ENCODE data around the gene ROR1.

Gene ROR1

DNA sequence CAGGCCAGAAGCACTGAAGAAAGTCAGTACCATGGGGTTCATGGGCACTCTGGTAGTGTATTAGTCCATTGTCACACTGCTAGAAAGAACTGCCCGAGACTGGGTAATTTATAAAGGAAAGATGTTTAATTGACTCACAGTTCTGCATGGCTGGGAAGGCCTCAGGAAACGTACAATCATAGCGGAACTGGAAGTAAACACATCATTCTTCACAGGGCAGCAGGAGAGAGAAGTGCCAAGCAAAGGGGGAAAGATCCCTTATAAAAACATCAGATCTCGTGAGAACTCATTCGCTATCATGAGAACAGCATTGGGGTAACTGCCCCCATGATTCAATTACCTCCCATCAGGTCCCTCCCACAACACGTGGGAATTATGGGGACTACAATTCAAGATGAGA is 20.2 kb upstream of the ROR1 start:
- TF ChIP-seq, protein P1, sequence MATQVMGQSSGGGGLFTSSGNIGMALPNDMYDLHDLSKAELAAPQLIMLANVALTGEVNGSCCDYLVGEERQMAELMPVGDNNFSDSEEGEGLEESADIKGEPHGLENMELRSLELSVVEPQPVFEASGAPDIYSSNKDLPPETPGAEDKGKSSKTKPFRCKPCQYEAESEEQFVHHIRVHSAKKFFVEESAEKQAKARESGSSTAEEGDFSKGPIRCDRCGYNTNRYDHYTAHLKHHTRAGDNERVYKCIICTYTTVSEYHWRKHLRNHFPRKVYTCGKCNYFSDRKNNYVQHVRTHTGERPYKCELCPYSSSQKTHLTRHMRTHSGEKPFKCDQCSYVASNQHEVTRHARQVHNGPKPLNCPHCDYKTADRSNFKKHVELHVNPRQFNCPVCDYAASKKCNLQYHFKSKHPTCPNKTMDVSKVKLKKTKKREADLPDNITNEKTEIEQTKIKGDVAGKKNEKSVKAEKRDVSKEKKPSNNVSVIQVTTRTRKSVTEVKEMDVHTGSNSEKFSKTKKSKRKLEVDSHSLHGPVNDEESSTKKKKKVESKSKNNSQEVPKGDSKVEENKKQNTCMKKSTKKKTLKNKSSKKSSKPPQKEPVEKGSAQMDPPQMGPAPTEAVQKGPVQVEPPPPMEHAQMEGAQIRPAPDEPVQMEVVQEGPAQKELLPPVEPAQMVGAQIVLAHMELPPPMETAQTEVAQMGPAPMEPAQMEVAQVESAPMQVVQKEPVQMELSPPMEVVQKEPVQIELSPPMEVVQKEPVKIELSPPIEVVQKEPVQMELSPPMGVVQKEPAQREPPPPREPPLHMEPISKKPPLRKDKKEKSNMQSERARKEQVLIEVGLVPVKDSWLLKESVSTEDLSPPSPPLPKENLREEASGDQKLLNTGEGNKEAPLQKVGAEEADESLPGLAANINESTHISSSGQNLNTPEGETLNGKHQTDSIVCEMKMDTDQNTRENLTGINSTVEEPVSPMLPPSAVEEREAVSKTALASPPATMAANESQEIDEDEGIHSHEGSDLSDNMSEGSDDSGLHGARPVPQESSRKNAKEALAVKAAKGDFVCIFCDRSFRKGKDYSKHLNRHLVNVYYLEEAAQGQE (IDR thresholded peaks at IDR 0.05; ENCODE audit: insufficient read depth in 1 of 2, low read depth in 2 of 2, low read length in 2 of 2): no peak
- TF ChIP-seq FOXP2 (optimal IDR thresholded peaks at IDR 0.05; ENCODE audit: borderline replicate concordance, extremely low read depth, extremely low read length, insufficient read depth) (no peak), SIN3A (IDR thresholded peaks at IDR 0.05; ENCODE audit: borderline replicate concordance, insufficient read depth, low read length) (no peak), TAF1 (IDR thresholded peaks at IDR 0.05; ENCODE audit: borderline replicate concordance, insufficient read depth, low read length) (no peak), POLR2AphosphoS5 (IDR thresholded peaks at IDR 0.05; ENCODE audit: low read depth, low read length) (no peak)

DNA sequence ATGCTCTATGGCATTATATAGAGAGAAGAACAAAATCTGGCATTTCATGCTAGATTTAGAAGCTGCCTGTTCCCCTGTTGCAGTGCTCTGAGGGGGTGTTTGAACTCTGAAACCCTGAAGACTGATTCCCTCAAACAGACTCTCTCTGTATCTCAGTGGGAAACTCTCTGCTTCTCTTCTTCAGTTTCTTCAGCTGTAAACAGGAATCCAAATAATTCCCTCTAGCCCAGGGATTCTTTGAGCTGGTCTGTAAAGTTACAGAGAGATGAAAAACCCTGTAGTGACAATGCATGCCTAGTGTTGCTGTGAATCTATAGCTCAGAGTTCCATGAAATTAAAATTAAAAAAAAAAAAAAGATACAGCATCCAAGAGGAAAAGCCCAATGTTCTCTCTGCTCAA is 17.0 kb upstream of the ROR1 start:
- TF ChIP-seq TAF1 (IDR thresholded peaks at IDR 0.05; ENCODE audit: borderline replicate concordance, insufficient read depth, low read length) (no peak), SIN3A (IDR thresholded peaks at IDR 0.05; ENCODE audit: borderline replicate concordance, insufficient read depth, low read length) (no peak), POLR2AphosphoS5 (IDR thresholded peaks at IDR 0.05; ENCODE audit: low read depth, low read length) (no peak)
- TF ChIP-seq, protein P1 (IDR thresholded peaks at IDR 0.05; ENCODE audit: insufficient read depth in 1 of 2, low read depth in 2 of 2, low read length in 2 of 2): no peak

DNA sequence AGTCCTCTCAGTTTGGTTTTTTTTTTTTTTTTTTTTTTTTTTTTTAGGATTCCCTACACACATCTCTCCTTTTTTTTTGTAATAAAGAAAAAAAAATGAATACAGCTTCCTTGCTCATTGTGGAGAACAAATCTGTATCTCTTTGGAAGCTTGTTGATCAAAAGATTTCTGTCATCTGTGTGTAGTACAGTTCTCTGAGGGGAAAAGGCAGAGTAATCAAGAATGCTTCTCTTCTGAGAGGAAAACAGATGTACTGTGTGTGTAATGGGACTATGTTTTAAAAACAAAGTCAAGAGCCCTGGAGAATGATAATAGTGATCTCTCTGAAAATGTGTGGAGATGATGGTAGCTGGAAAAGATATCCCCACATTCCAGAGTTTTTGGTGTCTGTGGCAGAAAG is 16.5 kb upstream of the ROR1 start:
- TF ChIP-seq FOXP2 (optimal IDR thresholded peaks at IDR 0.05; ENCODE audit: borderline replicate concordance, extremely low read depth, extremely low read length, insufficient read depth): no peak
- TF ChIP-seq, protein P1 (IDR thresholded peaks at IDR 0.05; ENCODE audit: insufficient read depth in 1 of 2, low read depth in 2 of 2, low read length in 2 of 2): no peak
- TF ChIP-seq SIN3A (IDR thresholded peaks at IDR 0.05; ENCODE audit: borderline replicate concordance, insufficient read depth, low read length): no peak
- TF ChIP-seq POLR2AphosphoS5 (IDR thresholded peaks at IDR 0.05; ENCODE audit: low read depth, low read length): no peak
- TF ChIP-seq TAF1 (IDR thresholded peaks at IDR 0.05; ENCODE audit: borderline replicate concordance, insufficient read depth, low read length): no peak

DNA sequence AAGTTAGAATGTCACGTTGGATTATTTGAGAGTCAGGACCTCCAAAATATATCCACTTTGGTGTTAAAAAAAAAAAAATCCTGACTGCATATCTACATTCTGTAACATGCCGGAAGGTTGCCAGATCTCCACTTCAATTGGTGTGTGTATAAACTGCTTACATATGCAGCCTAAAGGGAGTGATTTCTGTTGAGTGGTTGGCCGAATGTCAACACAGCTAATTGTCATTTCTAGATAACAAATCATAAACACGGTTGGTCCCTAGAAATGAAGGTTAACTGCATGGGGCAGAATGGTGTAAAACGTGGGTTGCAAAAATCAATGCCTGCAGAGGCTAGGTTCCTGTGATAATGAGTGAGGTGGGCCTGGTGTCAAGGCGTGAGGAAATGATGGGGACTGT is 15.0 kb upstream of the ROR1 start:
- no peak for TF ChIP-seq TAF1 (IDR thresholded peaks at IDR 0.05; ENCODE audit: borderline replicate concordance, insufficient read depth, low read length)
- TF ChIP-seq, protein P1 (IDR thresholded peaks at IDR 0.05; ENCODE audit: insufficient read depth in 1 of 2, low read depth in 2 of 2, low read length in 2 of 2): no peak
- TF ChIP-seq FOXP2 (optimal IDR thresholded peaks at IDR 0.05; ENCODE audit: borderline replicate concordance, extremely low read depth, extremely low read length, insufficient read depth): no peak
- no peak for TF ChIP-seq POLR2AphosphoS5 (IDR thresholded peaks at IDR 0.05; ENCODE audit: low read depth, low read length)
- no peak for TF ChIP-seq SIN3A (IDR thresholded peaks at IDR 0.05; ENCODE audit: borderline replicate concordance, insufficient read depth, low read length)

DNA sequence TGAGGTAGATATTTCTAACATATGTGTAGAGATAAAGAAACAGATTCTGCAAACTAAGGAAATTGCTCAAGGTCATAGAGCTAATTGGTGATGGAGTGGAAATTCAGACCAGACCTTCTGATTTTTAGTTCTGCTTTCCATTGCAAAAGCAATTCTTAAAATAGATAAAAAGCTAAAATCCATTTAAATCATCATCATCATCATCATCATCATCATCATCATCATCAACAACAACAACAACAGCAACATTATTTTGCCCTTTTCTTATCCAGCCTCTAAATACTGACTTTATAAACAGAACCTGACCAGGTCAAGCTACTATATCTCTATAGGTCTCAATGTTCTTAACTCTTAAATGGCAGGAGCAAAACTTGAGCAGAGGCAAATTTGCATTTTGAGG is 14.0 kb upstream of the ROR1 start:
- TF ChIP-seq FOXP2 (optimal IDR thresholded peaks at IDR 0.05; ENCODE audit: borderline replicate concordance, extremely low read depth, extremely low read length, insufficient read depth) (no peak), POLR2AphosphoS5 (IDR thresholded peaks at IDR 0.05; ENCODE audit: low read depth, low read length) (no peak), SIN3A (IDR thresholded peaks at IDR 0.05; ENCODE audit: borderline replicate concordance, insufficient read depth, low read length) (no peak), TAF1 (IDR thresholded peaks at IDR 0.05; ENCODE audit: borderline replicate concordance, insufficient read depth, low read length) (no peak)
- TF ChIP-seq, protein P1 (IDR thresholded peaks at IDR 0.05; ENCODE audit: insufficient read depth in 1 of 2, low read depth in 2 of 2, low read length in 2 of 2): no peak
